DMS153 (cell line): Measurements from ENCODE around the gene PTPA.

Experiments used
- DNase-seq: peaks from one replicate; lab custom pipeline; 2025; lab: John Stamatoyannopoulos, UW

PTPA gene

DNA sequence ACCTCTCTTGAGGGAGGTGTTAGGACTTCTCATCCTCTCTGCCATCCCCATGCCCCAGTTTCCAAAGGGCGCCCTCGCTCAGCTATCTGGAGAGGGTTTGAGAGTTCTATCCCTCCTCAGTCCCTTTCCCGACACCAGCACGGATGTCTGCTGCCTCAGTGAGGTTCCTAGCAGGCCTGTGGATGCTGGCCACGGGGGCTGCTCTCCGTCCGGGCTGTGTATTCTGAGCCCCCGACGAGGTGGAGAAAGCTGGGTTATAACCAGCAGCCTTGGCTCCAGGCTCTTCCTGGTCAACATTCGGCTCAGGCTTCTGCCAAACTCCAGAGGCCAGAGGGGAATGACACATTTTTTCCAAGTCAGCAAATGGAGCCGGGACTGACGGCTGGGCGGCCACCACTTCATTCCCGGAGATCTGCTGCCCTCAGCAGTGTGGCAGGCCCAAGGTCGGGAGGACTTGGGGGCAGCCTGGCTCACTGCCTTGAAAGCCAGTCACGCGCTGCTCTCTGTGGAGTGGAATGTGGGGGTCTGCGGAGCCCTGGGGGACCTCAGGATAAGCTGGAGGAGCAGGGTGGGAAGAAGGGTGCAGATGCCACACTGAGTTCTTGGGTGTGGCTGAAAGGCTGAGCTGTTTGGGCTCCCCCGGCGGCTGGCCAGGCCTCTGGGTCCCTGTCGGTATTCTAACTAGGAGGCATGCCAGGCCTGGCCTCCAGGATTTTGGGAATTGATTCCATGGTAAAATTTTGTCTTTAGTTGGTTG, 27.4 kb downstream of the PTPA start:
- no peak for DNase-seq

DNA sequence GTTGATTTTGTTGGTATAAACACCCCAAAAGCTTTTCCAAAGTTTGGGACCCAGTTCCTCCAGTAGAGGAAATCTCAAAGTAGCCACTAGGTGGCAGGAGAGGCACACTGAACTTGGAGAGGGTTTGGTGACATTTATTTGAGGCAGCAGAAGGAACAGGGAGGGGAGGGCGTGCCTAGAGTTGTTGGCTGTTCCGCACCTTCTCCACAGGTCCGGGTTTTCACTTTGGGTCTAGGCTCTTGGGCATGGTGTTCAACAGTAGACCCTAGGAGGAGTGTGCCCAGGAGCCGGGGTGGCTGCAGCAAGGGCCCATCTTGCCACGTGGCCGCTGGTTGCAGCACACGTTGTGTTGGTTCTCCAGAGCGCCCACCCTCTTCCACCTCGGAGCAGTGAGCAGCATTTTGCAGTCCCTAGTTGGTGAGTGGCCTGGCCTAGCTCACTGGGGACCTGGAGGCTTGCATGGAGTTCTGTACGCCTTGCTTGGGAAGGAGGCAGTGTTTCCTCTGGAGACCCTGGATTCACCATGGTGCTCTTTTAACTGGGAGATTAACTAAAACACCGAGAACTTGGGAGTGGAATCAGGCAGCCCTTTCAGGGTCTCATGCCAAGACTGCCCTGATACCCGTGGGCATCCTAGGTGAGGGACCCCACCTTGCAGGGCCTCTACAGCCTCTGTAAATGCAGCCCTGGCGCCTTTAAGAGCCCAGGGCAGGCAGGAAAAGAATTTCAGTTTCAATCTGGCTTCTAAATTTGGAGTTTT, 28.2 kb downstream of the PTPA start:
- DNase-seq = peak; percentile 61

DNA sequence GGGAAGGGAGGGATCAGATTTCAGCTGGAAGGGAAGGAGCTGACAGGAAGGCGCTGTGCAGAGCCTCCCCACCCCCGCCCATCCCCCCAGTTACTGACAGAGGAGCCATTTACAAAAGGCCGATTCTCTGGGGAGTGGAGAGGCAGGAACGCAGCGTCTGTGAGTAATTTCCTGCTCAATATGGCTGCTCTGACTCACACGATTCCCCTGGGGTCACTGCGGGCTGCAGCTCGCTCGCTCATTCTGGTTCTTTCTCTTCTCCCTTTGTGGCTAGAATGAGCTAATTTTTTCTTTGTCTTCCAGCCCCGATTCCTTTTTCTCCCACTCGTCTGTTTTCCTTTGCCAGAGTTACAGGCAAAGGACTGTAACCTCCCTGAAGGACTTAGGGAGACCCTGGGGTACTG, 28.8 kb downstream of the PTPA start:
- DNase-seq = peak; percentile 96

DNA sequence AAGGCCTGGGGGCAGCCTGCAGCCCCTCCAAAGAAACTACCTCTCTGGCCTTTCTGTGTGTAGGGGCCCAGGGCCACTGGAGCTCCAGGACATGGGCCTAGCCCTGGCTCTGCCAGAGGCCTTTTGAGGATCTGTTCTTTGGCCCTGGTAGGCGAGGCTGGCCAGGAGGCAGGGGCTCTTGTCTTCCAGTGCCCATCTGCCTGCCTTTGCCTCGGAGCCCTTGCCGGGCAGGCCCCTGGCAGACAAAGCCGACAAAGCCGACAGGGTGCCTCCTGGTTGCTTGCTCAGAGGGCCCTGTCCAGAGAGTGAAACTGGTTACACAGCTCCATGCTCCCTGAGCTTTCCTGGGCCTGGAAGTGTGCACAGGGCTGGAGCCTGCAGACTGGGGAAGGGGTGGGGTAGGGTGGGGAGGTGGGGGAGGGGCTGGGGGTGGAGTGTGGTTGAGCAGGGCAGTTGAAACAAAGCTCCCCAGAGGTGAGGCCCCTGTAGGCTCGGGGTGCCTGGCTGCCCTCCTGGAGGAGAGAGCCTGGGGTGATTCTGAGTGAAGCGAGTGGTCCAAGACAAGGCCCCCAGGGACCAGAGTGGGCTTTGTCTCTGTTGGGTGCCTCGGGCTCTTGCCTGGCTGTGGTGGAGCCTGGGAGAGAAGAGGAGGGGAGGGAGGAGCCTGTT, 29.3 kb downstream of the PTPA start:
- DNase-seq = peak; percentile 62

DNA sequence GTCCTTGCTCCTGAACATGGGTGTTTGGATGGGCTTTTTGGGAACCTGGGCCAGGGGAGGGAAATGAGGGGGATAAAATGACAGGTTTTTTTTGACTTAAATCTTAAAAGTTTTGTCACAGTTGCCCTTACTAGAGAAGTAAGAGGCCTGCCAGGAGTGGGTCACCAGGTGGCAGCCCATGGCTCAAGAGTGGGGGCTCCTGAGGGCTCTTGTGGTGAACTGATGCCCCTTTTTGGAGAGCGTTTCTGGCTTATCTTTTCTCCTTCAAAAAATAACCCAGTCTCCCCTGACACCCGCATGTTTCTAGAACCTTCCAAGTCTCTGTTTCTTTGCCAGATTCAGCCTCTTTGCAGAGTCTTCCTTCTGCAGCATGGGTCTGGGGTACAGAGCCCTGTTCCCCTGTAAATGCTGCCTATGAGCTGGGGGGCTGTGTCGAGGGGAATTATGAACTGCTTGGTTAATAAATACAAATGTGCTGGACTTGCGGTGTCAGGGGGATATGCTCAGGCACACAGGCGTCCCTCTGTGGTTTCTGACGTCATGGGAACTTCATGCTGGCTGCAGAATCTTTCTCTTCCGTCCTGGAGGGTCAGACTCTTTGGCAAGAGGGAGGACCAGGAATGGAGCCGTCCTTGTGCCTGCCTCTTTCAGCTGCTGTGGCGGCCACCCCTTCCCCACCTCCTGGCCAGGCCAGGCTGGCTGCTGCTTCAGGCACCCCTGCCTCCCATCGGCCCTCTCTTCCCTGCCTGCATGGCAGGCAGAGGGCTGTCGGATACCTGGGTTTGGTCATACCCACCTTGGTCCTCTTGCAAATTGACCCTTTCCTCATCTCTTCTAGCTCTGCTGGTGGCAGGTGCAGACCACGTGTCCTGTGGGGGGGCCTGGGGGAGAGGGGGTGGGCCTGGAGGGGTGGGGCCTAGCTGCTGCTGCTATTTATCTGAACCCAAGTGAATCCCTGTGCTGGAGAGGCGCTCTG, 30.1 kb downstream of the PTPA start:
- DNase-seq = no peak

DNA sequence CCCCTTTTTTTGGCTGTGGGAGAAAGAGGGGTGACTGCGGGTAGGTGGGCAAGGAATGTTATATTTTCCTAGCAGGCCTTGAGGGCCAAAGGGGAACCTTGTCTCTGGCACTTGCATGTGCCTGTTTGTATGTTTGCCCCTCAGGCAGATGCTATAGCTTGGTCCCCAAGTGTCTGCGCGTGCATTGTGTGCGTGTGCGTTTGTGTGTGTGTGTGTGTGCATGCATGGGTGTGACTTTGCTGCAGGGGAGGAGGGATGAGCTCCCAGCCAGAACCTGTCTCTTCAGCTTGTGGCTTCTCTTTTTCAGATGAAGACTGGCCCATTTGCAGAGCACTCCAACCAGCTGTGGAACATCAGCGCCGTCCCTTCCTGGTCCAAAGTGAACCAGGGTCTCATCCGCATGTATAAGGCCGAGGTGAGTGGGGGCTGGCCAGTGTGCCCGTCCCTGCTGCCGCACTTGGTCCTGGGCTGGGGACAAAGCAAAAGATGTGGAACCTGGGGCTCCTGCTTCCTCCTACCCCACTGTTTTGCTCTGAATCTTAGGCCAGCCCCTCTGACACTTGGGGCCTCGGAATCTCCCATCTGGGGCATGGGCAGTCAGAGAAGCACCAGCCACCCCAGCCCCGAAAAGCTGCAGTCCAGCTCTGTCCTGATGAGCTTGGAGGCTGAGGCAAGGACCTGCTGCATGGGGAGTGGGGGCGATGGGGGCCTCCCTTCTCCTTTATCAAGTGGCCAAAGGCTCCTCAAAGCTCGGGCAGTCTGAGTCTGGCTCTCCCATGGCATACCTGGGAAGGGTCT, 31.1 kb downstream of the PTPA start:
- no peak for DNase-seq

DNA sequence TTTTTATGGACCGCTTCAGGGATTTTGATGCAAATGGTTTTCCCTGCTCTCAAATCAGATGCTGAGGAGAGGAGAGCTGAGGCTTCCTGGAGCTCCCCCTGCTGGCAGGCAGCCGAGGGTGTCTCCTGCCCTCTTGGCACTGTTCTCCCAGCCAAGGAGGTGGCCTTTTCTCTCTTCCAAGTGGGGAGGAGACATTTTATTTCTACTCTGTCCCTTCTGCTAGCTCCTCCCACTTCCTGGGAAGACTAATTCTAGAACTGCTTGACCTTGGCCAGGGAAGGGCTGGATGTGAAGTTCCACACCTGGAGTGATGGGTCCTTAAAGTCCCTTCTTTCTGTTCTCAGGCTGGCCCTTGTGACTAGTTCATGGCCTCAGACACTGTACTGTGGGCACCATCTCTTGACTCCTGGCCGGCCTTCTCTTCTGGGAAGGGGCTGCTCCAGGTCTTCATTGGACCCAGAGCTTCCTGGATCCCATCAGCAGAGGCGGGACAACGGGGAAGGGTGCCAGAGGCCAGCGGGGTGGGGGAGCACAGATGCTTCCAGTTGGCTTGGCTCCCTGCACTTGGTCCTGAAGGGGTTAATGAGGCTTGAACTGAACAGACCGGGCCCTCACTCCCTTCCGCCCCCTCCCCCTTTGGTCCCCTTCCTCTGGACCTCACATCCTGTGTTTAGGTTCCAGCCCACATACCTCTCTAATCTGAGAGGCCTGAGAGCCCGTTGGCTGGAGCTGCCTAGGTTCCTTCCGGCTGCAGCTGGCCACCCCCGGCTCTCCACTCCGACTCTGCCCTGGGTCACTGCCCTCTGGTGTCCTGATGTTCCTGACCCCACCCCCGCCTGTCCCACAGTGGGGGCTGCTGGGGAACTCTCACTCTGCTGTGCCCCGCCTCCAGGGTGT, 32.1 kb downstream of the PTPA start:
- DNase-seq = peak; percentile 10

DNA sequence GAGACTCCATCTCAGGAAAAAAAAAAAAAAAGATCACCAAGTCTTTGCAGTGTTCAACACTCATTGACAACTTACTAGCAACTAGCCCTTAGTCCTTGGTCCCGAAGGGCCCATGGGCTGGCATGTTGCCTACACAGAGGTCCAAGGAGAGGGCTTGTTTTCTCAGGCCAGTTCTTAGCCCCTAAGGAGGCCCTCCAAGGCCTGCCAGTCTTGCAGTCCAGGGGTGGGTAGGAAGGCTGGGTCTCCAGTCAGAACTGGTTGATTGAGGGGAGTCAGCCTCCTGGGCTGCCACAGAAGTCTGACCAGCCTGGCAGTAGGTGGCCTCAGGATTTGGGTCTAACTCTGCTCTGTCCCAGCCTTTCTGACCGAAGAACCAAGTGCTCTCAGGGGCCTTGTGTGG, 34.1 kb downstream of the PTPA start:
- DNase-seq = no peak

DNA sequence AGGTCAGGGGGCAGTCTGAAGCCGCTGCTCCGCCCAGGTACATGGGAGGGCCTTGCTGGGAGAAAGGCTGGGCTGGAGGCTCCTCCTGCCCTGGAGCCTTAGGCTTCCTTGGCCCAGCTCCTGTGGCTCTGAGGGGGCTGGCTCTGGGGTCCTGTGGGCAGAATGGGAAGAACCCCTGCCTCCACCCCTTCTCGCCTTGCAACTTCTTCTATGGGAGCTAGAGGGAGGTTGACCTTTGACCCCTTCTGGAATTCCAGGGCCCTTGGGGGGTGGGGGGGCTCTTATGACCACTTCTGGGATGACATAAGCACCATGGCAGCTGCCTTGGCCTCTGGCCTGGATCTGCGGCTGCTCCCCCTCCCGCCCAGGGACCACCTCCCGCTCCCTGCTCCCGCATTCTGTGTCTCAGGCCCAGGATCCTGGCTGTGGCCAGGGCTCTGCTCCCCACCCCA, 34.7 kb downstream of the PTPA start:
- no peak for DNase-seq

DNA sequence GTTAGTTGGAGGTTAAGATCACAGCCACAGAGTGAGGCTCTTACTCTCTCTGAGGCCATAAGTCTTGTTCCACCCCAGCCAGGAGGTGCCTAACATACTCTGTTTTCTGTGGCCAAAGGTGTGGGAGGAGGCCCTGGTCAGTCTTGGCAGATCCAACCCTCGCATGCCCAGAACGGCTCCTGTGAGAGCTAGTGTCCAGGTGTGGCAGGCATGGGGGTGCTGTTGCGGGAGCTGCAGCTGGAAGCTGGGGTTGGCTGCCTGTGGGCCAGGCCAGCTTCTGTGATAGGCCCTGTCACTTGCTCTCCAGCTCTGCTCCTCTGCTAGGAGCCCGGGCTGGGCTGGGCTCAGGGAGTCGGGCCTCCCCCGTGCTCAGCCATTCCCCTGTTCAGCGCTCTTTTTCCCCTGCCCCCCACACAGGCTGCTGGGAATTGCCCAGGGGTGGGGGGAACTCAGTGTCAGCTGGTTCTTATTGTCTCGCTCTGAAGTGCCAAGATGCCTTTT, 35.3 kb downstream of the PTPA start:
- DNase-seq = no peak

DNA sequence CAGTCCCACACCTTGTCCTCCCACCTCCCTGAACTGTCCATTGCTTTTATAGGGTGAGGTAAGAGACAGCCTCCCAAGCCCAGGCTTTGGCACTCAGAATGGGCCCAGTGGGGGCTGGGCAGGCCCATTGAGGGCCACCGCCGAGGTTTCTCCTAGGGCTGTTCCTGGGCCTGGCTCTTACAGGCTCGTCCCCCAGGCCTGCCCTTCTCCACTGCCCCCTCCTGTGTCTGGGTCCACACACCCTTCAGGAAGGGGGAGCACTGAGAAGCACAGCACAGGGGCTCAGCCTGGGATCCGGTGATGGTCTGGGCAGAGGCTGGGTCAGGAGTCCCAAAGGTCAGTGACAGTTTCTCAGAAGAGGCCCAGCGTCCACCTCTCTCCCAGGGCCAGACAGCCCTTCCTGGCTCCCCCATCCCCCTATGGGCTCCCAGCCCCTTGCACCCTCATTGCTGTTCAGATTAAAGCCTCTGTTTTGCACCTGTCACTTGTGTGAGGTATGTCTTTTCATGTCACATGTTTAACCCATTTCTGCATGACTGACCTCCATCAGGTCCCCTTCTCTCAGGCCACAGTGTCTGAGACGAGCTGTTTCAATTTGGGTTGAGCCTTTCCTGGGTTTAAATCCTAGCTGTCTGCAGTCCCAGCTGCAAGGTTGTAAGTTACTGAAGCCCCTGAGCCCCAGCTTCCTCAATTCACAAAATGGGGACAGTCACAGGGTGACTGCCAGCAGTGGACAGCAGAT, 37.4 kb downstream of the PTPA start:
- DNase-seq = no peak

DNA sequence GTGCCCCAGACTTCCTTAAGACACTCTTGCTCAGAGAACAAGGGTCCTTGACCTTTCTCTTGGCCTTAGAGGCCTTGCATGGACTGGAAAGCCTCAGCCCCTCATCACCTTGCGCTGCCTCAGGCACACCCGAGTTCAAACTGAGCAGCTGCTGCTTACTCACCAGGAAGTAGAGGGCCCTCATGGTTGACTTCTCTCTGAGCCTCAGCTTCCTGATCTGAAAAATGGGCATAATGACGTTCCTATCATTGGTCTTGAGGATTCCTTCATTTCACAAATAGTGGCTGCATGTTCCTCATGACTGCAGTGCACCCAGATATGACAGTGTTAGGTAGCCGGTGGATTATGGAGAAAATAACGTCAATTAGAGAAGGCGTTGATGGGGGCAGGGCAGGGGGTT, 38.2 kb downstream of the PTPA start:
- no peak for DNase-seq

DNA sequence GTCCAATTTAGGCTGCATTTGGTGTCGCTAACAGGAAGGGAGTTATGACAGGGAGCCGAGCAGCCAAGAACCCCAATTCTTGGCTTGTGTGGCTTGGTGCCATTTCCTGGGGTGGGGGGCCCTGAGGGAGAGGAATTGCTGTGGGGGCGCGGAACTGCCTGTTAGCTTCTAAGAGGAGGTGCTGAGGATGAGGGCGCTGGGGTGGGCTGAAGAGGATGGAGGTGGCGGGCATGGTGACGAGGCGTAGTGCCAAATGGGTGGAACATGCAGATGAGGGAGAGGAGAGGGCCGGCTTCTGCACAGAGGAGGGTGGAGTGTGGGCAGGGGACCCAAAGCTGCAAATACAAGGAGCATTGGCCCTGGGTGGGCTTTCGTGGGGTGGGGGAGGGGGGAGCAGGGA, 38.9 kb downstream of the PTPA start:
- DNase-seq = no peak

DNA sequence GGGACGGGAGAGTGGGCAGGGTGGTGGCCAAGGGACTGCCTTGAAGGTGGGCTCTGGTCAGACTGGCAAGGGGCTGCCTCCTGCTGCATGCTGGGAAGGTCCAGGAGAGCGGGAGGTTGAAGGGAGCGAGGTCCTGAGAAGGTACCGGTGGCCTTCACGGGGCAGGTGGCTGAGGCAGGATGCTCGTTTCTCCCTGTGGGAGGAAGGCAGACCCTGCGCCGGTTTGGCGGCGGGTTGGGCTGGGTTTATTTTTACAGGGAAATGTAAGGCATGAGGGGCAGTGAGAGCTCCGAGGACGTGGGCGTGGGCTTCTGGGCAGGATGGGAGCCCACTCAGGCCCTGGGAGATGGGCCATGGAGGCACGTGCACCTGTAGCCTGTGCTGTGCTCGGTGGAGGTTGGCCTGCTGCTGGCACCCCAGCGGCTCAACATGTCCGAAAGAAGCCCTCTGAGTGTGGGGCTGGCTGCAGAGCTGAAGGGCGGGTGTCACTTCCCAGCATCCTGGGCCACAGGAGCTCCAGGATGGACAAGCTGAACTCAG, 39.5 kb downstream of the PTPA start:
- no peak for DNase-seq

DNA sequence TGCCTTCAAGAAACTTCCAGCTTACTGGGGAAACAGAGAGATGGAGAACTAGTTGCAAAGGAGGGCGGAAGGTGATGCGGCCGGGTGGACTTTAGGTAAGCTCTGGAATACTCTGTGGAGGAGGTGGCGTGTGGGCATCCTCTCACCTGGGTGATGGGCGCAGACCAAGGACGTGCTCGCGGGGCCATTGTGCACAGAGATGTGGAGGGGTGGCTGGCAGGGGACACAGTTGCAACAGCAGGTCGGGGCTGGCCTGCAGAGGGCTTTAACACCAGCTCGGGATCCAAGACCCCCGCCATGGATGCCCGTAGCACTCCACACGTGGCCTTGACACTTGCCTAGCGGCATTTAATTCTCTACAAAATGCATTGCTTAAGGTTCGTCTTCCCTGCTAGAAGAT, 40.3 kb downstream of the PTPA start:
- DNase-seq = no peak

DNA sequence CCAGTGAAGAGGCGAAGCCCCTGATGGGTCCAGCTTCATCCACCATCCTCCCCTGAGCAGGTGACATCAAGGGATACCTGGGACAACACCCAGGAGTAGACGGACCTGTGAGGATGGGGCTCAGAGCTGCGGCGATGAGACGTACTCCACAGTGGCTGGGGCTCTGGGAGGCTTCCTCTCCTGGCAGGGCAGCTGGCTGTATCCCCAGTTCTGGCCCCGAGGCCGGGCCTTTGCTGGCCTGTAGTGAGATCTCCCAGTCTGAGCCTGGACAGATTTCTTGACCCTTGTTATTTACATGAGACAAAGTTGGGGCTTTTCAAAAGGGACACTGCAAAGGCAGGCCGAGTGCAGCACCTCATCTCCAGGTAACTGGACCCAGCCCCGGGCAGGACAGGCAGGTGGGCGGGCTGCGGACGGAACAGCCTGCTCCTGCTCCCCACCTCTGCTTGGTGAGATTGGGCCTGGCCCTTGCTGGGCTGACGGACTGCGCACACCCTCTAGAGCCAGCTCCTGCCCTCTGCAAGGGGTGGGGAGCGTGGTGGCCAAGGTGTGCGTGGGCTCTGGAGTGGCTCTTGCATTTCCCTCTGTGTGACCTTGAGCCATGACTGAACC, 43.8 kb downstream of the PTPA start:
- DNase-seq = no peak

DNA sequence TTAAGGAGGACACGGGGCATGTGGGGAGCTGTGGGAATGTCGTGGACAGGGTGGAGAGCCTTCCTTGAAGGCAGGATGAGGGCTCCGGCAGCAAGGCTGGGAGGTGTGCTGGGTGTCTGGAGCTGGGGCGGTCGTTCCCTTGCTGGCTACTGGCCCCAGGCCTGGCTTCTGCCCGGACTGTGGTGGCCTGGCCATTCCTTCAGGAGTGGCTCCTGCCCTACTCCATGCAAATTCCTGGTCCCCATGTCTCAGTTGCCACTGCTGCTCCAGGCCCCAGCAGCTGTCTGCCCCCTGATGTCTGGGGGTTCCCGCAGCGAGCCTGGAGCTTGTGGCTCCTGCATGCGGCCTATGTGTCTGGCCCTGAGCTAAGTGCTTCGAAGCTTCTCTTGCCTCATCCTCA, 44.9 kb downstream of the PTPA start:
- DNase-seq = no peak
